ENCODE data around the gene RNF182. TPM values are rescaled to one million over a fixed set of nuclear protein-coding genes. Genes with fewer than 3 reads are reported as not detected.

The RNF182 gene
- total and polyA plus RNA-seq, 2 donors (not counting 1 experiment from before 2014, with no cell fraction given) = 0.10 TPM; not detected in 1

- Histone ChIP-seq H3K27ac (ENCODE audit: low read length in 2 of 2) (no peak overlapping the region), H3K27me3 (replicated peaks in 1 of 4; ENCODE audit: control extremely low read depth in 1 of 4, control insufficient read depth in 3 of 4, insufficient read depth in 4 of 4, low read length in 3 of 4) (no peaks in the 10 kb centered on the region), H2AFZ (ENCODE audit: insufficient read depth, low read depth, low read length, poor library complexity, severe bottlenecking) (no peak overlapping the region), H3K36me3 (replicated peaks in 1 of 2; ENCODE audit: control extremely low read depth in 1 of 2, control insufficient read depth in 1 of 2, extremely low read depth in 1 of 2, insufficient read depth in 2 of 2, low read length in 1 of 2) (no peaks in the 10 kb centered on the region), H3K4me3 (ENCODE audit: control extremely low read depth in 1 of 5, extremely low read depth in 1 of 5, insufficient read depth in 1 of 5, low read depth in 2 of 5, low read length in 4 of 5) (no peak overlapping the region), H3K9ac (ENCODE audit: low read length) (no peak overlapping the region), H3K4me2 (replicated peaks; ENCODE audit: low read depth, low read length, poor library complexity, severe bottlenecking) (no peak overlapping the region), H3K4me1 (ENCODE audit: control insufficient read depth in 2 of 2, insufficient read depth in 2 of 2, low read length in 2 of 2) (no peaks in the 10 kb centered on the region), H3K79me2 (ENCODE audit: control insufficient read depth, insufficient read depth, low read length) (no peaks in the 10 kb centered on the region), H4K20me1 (ENCODE audit: control insufficient read depth, insufficient read depth, low read length, poor library complexity, severe bottlenecking) (no peaks in the 10 kb centered on the region), H3K9me3 (ENCODE audit: control extremely low read depth in 1 of 3, control insufficient read depth in 2 of 3, insufficient read depth in 1 of 3, low read length in 2 of 3) (no peaks in the 10 kb centered on the region)
- ATAC-seq (ENCODE audit: low read depth) (no peak), DNase-seq (no peak)
- H3K4me1 Mint-ChIP-seq = no peaks in the 10 kb centered on the region
- no peaks in the 10 kb centered on the region for H3K9me3 Mint-ChIP-seq (ENCODE audit: insufficient read depth)
- no peak overlapping the region for H3K27ac Mint-ChIP-seq
- no peak overlapping the region for H3K4me3 Mint-ChIP-seq
- ChIA-PET POLR2A (no interaction called here), CTCF (no interaction called here)
- intact Hi-C loops (cut with micrococcal nuclease) = no loop called here
- TF ChIP-seq CTCF (IDR thresholded peaks at IDR 0.05) (no peak), EZH2 (IDR thresholded peaks at IDR 0.05; ENCODE audit: borderline replicate concordance, insufficient read depth, low read depth, low read length, poor library complexity, severe bottlenecking) (no peak)
- peaks cover 5% of the 10 kb centered on the region for H3K27me3 Mint-ChIP-seq
Measured at GRCh38 chr6:13883966-13884365, 40.8 kb upstream of the RNF182 start.

DNA sequence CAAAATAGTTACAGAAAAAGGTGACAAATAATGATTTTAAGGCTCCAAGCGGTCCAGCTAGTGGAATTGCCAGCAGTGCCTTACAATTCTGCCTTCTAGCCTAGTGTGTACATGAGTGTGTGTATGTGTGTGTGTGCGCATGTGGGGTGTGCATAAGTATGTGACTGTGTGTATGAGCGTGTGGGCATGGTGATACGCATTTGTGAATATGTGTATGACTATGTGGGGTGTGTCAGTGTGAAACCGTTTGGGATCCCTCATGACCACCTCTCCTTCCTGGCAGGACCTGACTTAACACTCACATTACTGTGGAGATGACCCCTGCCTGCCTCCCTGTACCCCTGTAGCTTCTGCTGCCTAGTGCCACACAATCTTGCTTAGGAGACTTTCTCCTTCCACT, 40.4 kb upstream of the RNF182 start:
- H3K79me2 ChIP-seq (ENCODE audit: control insufficient read depth, insufficient read depth, low read length) = no peaks in the 10 kb centered on the region
- no peak overlapping the region for H3K27ac Mint-ChIP-seq
- no peak for DNase-seq
- no peak overlapping the region for H3K4me3 ChIP-seq (ENCODE audit: control extremely low read depth in 1 of 5, extremely low read depth in 1 of 5, insufficient read depth in 1 of 5, low read depth in 2 of 5, low read length in 4 of 5)
- no peaks in the 10 kb centered on the region for H4K20me1 ChIP-seq (ENCODE audit: control insufficient read depth, insufficient read depth, low read length, poor library complexity, severe bottlenecking)
- no peaks in the 10 kb centered on the region for H3K36me3 ChIP-seq (replicated peaks in 1 of 2; ENCODE audit: control extremely low read depth in 1 of 2, control insufficient read depth in 1 of 2, extremely low read depth in 1 of 2, insufficient read depth in 2 of 2, low read length in 1 of 2)
- no peak overlapping the region for H2AFZ ChIP-seq (ENCODE audit: insufficient read depth, low read depth, low read length, poor library complexity, severe bottlenecking)
- CTCF ChIA-PET = interaction anchor here (2.2 kb wide), 1 partner anchor 11 kb away, joined by 9 read pairs; no protein-coding TSS in a partner anchor
- H3K9me3 ChIP-seq (ENCODE audit: control extremely low read depth in 1 of 3, control insufficient read depth in 2 of 3, insufficient read depth in 1 of 3, low read length in 2 of 3) = no peaks in the 10 kb centered on the region
- 94% methylated on average over 1 of the region's 5 CpGs for WGBS (ENCODE audit: insufficient coverage)
- H3K9me3 Mint-ChIP-seq (ENCODE audit: insufficient read depth) = no peaks in the 10 kb centered on the region
- no peaks in the 10 kb centered on the region for H3K4me1 ChIP-seq (ENCODE audit: control insufficient read depth in 2 of 2, insufficient read depth in 2 of 2, low read length in 2 of 2)
- H3K4me1 Mint-ChIP-seq = no peaks in the 10 kb centered on the region
- no peak overlapping the region for H3K4me3 Mint-ChIP-seq
- H3K27me3 Mint-ChIP-seq = peaks cover 5% of the 10 kb centered on the region
- TF ChIP-seq CTCF (IDR thresholded peaks at IDR 0.05) = no peak
- no peak for TF ChIP-seq EZH2 (IDR thresholded peaks at IDR 0.05; ENCODE audit: borderline replicate concordance, insufficient read depth, low read depth, low read length, poor library complexity, severe bottlenecking)
- POLR2A ChIA-PET = no interaction called here
- no peak overlapping the region for H3K9ac ChIP-seq (ENCODE audit: low read length)
- intact Hi-C loops (cut with micrococcal nuclease) = no loop called here
- H3K4me2 ChIP-seq (replicated peaks; ENCODE audit: low read depth, low read length, poor library complexity, severe bottlenecking) = no peak overlapping the region
- H3K27ac ChIP-seq (ENCODE audit: low read length in 2 of 2) = no peak overlapping the region
- no peak for ATAC-seq (ENCODE audit: low read depth)
- no peaks in the 10 kb centered on the region for H3K27me3 ChIP-seq (replicated peaks in 1 of 4; ENCODE audit: control extremely low read depth in 1 of 4, control insufficient read depth in 3 of 4, insufficient read depth in 4 of 4, low read length in 3 of 4)

Measured in B cell (primary cell).